G401 (cell line): ENCODE results near the gene MEA1. TPM values are rescaled to one million over a fixed set of nuclear protein-coding genes. Genes with fewer than 3 reads are reported as not detected.

ENCODE experiments used
- total RNA-seq: library from RNA; depleted of rRNA; stranded (reverse); fragments of >200 nt; shearing (Covaris generic); gene quantifications from 2 replicates; pipeline ENCODE4 v1.2.3, GENCODE V29; 2014; rRNA removed

The MEA1 gene
- total RNA-seq, 1 experiment from 2014 or later: 78.3 TPM

Other genes starting within 250 kb of the MEA1 start
- 0.37 and 1.6 TPM in 2 replicates for gene BICRAL, start 231.9 kb downstream of the MEA1 start, total RNA-seq
- 120 and 159 TPM in 2 replicates for gene RPL7L1, start 134.3 kb downstream of the MEA1 start, total RNA-seq
- not detected in 2 replicates for gene PTCRA, start 97.9 kb downstream of the MEA1 start, total RNA-seq
- 47.5 and 52.5 TPM in 2 replicates for gene CNPY3, start 84.5 kb downstream of the MEA1 start, total RNA-seq
- gene GNMT, start 53.2 kb downstream of the MEA1 start, total RNA-seq: 0.75 TPM in 1 of 2 replicates, not detected in the other
- gene PEX6, start 34.8 kb downstream of the MEA1 start, total RNA-seq: 14.1 and 19.2 TPM in 2 replicates
- 64.8 and 71.0 TPM in 2 replicates for gene PPP2R5D, start 29.4 kb downstream of the MEA1 start, total RNA-seq
- gene KLHDC3, start 303 bp upstream of the MEA1 start, total RNA-seq: 131 and 136 TPM in 2 replicates
- gene RRP36, start 7.7 kb upstream of the MEA1 start, total RNA-seq: 140 and 164 TPM in 2 replicates
- gene CUL7, start 39.9 kb upstream of the MEA1 start, total RNA-seq: 29.0 and 33.1 TPM in 2 replicates
- 51.0 and 92.2 TPM in 2 replicates for gene MRPL2, start 45.5 kb upstream of the MEA1 start, total RNA-seq
- gene KLC4, start 45.7 kb upstream of the MEA1 start, total RNA-seq: 13.8 and 14.1 TPM in 2 replicates
- gene PTK7, start 62.4 kb upstream of the MEA1 start, total RNA-seq: 237 and 257 TPM in 2 replicates
- gene SRF, start 157.3 kb upstream of the MEA1 start, total RNA-seq: 43.1 and 46.2 TPM in 2 replicates
- 0.98 and 8.9 TPM in 2 replicates for gene CUL9, start 168.2 kb upstream of the MEA1 start, total RNA-seq
- 223 and 291 TPM in 2 replicates for gene DNPH1, start 215.5 kb upstream of the MEA1 start, total RNA-seq
- not detected in 2 replicates for gene TTBK1, start 229.5 kb upstream of the MEA1 start, total RNA-seq